Pancreas (tissue), 10 donors: ENCODE measurements around the gene PCDHGC4. TPM values are rescaled to one million over a fixed set of nuclear protein-coding genes. Genes with fewer than 3 reads are reported as not detected.

Experiments
- ATAC-seq, 4 donors: fragments of 200-7000 bp; cut with Tn5 transposase; one replicate each; pipeline versions ENCODE4 v1.8.0 to v1.9.1; 2020; ENCODE audit warnings: mild to moderate bottlenecking in 4 of 4, moderate library complexity in 4 of 4
- DNase-seq, 6 donors: peaks; one replicate each; pipeline ENCODE4 v3.0.0-alpha.2; 2020
- FAIRE-seq: peaks from 2 replicates; lab custom pipeline; 2012; peaks lifted over from hg19 to GRCh38; lab: Jason Lieb, UNC
- H3K27ac ChIP-seq, 4 donors: fragments of 200-600 bp; sonication (generic); 1 replicate in 3 of 4; 2 replicates in 1 of 4; pipeline versions ENCODE4 v1.5.0 to v1.8.0; 2020
- H3K27me3 ChIP-seq, 4 donors: fragments of 200-600 bp; one replicate each; pipeline ENCODE4 v1.8.0; 2021
- H3K36me3 ChIP-seq, 3 donors: fragments of 200-600 bp; sonication (generic) in 1 of 3; one replicate each; pipeline versions ENCODE4 v1.5.0 to v1.8.0; 2020 to 2021
- H3K4me1 ChIP-seq, 3 donors: fragments of 200-600 bp; one replicate each; pipeline ENCODE4 v1.8.0; 2021
- H3K4me3 ChIP-seq, 4 donors: fragments of 200-600 bp; sonication (generic) in 2 of 4; one replicate each; pipeline versions ENCODE4 v1.5.0 to v1.8.0; 2020 to 2021
- H3K9me3 ChIP-seq, 4 donors: fragments of 200-600 bp; one replicate each; pipeline ENCODE4 v1.8.0; 2021
- CTCF ChIP-seq, 4 donors: fragments of 200-600 bp; sonication (generic) in 3 of 4; IDR thresholded peaks; one replicate each; pipeline versions ENCODE4 v1.5.0 to v1.8.0; 2021; ENCODE audit warnings: antibody characterized with exemption in 4 of 4
- WGBS, 2 donors: extraction: QIAGEN DNeasy Blood & Tissue Kit; methylation state at CpG; one replicate each; pipeline ENCODE4 v1.1.7; 2013; 5-methylcytosine and 5-hydroxymethylcytosine counted together
- intact Hi-C, 3 donors: fragments of 100-400 bp; cut with DNase I; formaldehyde crosslinking; loops; one replicate each; pipeline versions ENCODE4 v1.11.1 to v1.14.2; 2022
- polyA plus RNA-seq, 2 donors: library from polyadenylated mRNA; stranded (reverse); fragments of 200-250 nt; gene quantifications; one replicate each; pipeline ENCODE4 v1.2.3, GENCODE V29; 2013
- total RNA-seq, 6 donors: library from RNA; stranded (reverse); fragmentation: NEBNext Ultra II Directional in 4 of 6; extraction: Animal tissue kit (Norgen Biotek cat#: 25700) in 4 of 6; gene quantifications; one replicate each; pipeline versions ENCODE4 v1.2.1 to v1.2.4, GENCODE V29; 2021 to 2023
- donor health status: healthy with polysubstance abuse.
- donor health status: DM: no; HTN: no; CAD: no; lungs with moderate emphysema.
- donor health status: DM: no; HTN: no; CAD: no.
- donor health status: control.
- donor health status: control.
- donor health status: Bipolar disorder and iron deficiency.
- donor health status: DM: yes; HTN: yes; CAD: no.
- donor health status: DM: no; HTN: no; CAD: no.
- donor health status: DM: no; HTN: no; CAD: no.
- donor health status: DM: yes; HTN: yes; CAD: no.

The PCDHGC4 gene
- total and polyA plus RNA-seq, 8 donors, result 0.35 to 1.4 (median 0.70) TPM

DNA sequence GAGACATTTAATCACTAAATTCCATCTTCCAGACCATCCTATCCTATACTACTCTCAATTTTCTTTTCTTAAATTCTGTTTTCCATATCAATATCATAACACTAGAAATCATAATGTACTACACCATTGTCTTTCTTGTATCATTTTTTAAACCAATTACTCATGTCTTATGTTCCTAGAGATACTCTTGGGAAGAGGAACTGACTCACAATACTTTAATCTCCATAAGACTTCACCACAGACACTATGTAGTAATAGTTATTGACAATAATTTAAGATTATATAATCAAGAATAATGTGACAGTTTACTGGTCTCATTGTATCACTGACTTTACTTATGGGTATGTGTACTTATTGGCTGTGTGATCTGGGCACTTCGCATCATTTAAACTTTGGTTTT, 47.9 kb downstream of the PCDHGC4 start:
- H3K27me3 ChIP-seq, result no peaks in the 10 kb centered on the region
- intact Hi-C loops, result no loop called here
- TF ChIP-seq CTCF (IDR thresholded peaks at IDR 0.05), result no peak
- WGBS, 2 donors, result 95 to 100% methylated on average over 1 of the region's 1 CpG
- H3K4me1 ChIP-seq, result peaks cover 16 to 18% (median 16%) of the 10 kb centered on the region in 3 donors
- DNase-seq, result no peak
- H3K27ac ChIP-seq, result no peak overlapping the region
- no peaks in the 10 kb centered on the region for H3K9me3 ChIP-seq
- no peak for ATAC-seq
- no peaks in the 10 kb centered on the region for H3K36me3 ChIP-seq
- no peak overlapping the region for H3K4me3 ChIP-seq
- no peak for FAIRE-seq

DNA sequence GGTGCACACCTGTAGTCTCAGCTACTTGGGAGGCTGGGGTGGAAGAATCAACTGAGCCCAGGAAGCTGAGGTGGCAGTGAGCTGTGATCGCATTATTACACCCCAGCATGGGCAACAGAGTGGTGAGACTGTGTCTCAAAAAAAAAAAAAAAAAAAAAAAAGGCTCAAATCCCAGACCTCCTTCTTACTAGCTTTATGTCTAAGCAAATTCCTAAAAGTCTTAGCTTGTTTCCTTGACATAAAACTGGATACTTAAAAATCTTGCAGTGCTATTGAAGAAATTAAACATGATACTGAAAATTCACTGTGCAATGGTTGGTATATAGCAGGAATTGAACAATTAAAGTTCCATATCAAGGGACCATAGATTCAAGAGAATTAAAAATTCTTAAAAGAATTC, 49.1 kb downstream of the PCDHGC4 start:
- no peak for TF ChIP-seq CTCF (IDR thresholded peaks at IDR 0.05)
- H3K9me3 ChIP-seq, result no peaks in the 10 kb centered on the region
- H3K27ac ChIP-seq, result no peak overlapping the region
- no peaks in the 10 kb centered on the region for H3K36me3 ChIP-seq
- peaks cover 4 to 8% (median 7%) of the 10 kb centered on the region in 3 donors for H3K4me1 ChIP-seq
- no peak overlapping the region for H3K4me3 ChIP-seq
- intact Hi-C loops, result no loop called here
- H3K27me3 ChIP-seq, result no peaks in the 10 kb centered on the region
- ATAC-seq (no peak), FAIRE-seq (no peak), DNase-seq (no peak)
- 100% methylated on average over 1 of the region's 1 CpG for WGBS, 2 donors

- no peak overlapping the region for H3K27ac ChIP-seq
- H3K36me3 ChIP-seq, result no peaks in the 10 kb centered on the region
- no peaks in the 10 kb centered on the region for H3K9me3 ChIP-seq
- FAIRE-seq, result no peak
- TF ChIP-seq CTCF (IDR thresholded peaks at IDR 0.05), result no peak
- intact Hi-C loops, result no loop called here
- peaks cover 0 to under 1% (median 0%) of the 10 kb centered on the region in 3 donors for H3K4me1 ChIP-seq
- no peak for DNase-seq
- no peak for ATAC-seq
- H3K4me3 ChIP-seq, result no peak overlapping the region
- WGBS, 2 donors, result 90 to 93% methylated on average over 4 of the region's 4 CpGs
- H3K27me3 ChIP-seq, result no peaks in the 10 kb centered on the region
Measured at GRCh38 chr5:141534492-141535213, 49.8 kb downstream of the PCDHGC4 start.

Other genes with a start within 250 kb of the PCDHGC4 start
- gene PCDHB15, start 239.6 kb upstream of the PCDHGC4 start, total RNA-seq, result 1 to 10 TPM; 1.7 to 2.6 (median 2.4) TPM
- 1 to 10 TPM; 1.8 to 2.8 TPM for gene PCDHB15, start 239.6 kb upstream of the PCDHGC4 start, polyA plus RNA-seq
- gene SLC25A2, start 181.0 kb upstream of the PCDHGC4 start, total RNA-seq, result under 1 TPM in 5 of 6 donors, not detected in 1; 0.14 to 0.69 (median 0.19) TPM
- gene SLC25A2, start 181.0 kb upstream of the PCDHGC4 start, polyA plus RNA-seq, result under 1 TPM in 1 of 2 donors, not detected in 1; 0.30 TPM
- 10 to 100 TPM; 17.7 to 40.2 (median 22.7) TPM for gene TAF7, start 164.2 kb upstream of the PCDHGC4 start, total RNA-seq
- gene TAF7, start 164.2 kb upstream of the PCDHGC4 start, polyA plus RNA-seq, result 10 to 100 TPM; 16.6 to 47.4 TPM
- gene PCDHGA1, start 154.5 kb upstream of the PCDHGC4 start, total RNA-seq, result under 1 TPM; 0.22 to 0.67 (median 0.40) TPM
- gene PCDHGA1, start 154.5 kb upstream of the PCDHGC4 start, polyA plus RNA-seq, result under 1 TPM; 0.19 to 0.33 TPM
- gene PCDHGA2, start 146.3 kb upstream of the PCDHGC4 start, total RNA-seq, result 1 to 10 TPM in 5 of 6 donors, under 1 TPM in 1; 0.75 to 2.1 (median 1.5) TPM
- gene PCDHGA2, start 146.3 kb upstream of the PCDHGC4 start, polyA plus RNA-seq, result under 1 TPM; 0.46 to 0.94 TPM
- 1 to 10 TPM in 5 of 6 donors, under 1 TPM in 1; 0.98 to 2.4 (median 1.7) TPM for gene PCDHGA3, start 141.2 kb upstream of the PCDHGC4 start, total RNA-seq
- gene PCDHGA3, start 141.2 kb upstream of the PCDHGC4 start, polyA plus RNA-seq, result under 1 TPM; 0.52 to 0.87 TPM
- gene PCDHGB1, start 134.9 kb upstream of the PCDHGC4 start, total RNA-seq, result 1 to 10 TPM; 1.5 to 3.2 (median 1.9) TPM
- 1 to 10 TPM in 1 of 2 donors, under 1 TPM in 1; 0.31 to 1.1 TPM for gene PCDHGB1, start 134.9 kb upstream of the PCDHGC4 start, polyA plus RNA-seq
- gene PCDHGA4, start 130.0 kb upstream of the PCDHGC4 start, total RNA-seq, result 1 to 10 TPM; 1.8 to 2.9 (median 2.2) TPM
- gene PCDHGA4, start 130.0 kb upstream of the PCDHGC4 start, polyA plus RNA-seq, result 1 to 10 TPM in 1 of 2 donors, under 1 TPM in 1; 0.61 to 1.0 TPM
- gene PCDHGB2, start 125.0 kb upstream of the PCDHGC4 start, total RNA-seq, result 1 to 10 TPM; 1.8 to 2.8 (median 2.2) TPM
- gene PCDHGB2, start 125.0 kb upstream of the PCDHGC4 start, polyA plus RNA-seq, result 1 to 10 TPM in 1 of 2 donors, under 1 TPM in 1; 0.63 to 1.1 TPM
- gene PCDHGA5, start 120.9 kb upstream of the PCDHGC4 start, total RNA-seq, result 1 to 10 TPM; 1.2 to 2.1 (median 1.6) TPM
- 1 to 10 TPM in 1 of 2 donors, under 1 TPM in 1; 0.40 to 1.1 TPM for gene PCDHGA5, start 120.9 kb upstream of the PCDHGC4 start, polyA plus RNA-seq
- gene PCDHGB3, start 114.8 kb upstream of the PCDHGC4 start, total RNA-seq, result 1 to 10 TPM; 1.7 to 3.0 (median 2.3) TPM
- gene PCDHGB3, start 114.8 kb upstream of the PCDHGC4 start, polyA plus RNA-seq, result under 1 TPM; 0.59 to 0.99 TPM
- 1 to 10 TPM; 1.4 to 3.1 (median 2.0) TPM for gene PCDHGA6, start 111.1 kb upstream of the PCDHGC4 start, total RNA-seq
- 1 to 10 TPM; 1.1 to 1.4 TPM for gene PCDHGA6, start 111.1 kb upstream of the PCDHGC4 start, polyA plus RNA-seq
- 1 to 10 TPM; 1.2 to 2.0 (median 1.7) TPM for gene PCDHGA7, start 102.3 kb upstream of the PCDHGC4 start, total RNA-seq
- 1 to 10 TPM in 1 of 2 donors, under 1 TPM in 1; 0.92 to 1.3 TPM for gene PCDHGA7, start 102.3 kb upstream of the PCDHGC4 start, polyA plus RNA-seq
- gene PCDHGB4, start 97.3 kb upstream of the PCDHGC4 start, total RNA-seq, result 1 to 10 TPM; 1.5 to 3.1 (median 1.9) TPM
- under 1 TPM; 0.56 to 0.65 TPM for gene PCDHGB4, start 97.3 kb upstream of the PCDHGC4 start, polyA plus RNA-seq
- 1 to 10 TPM in 2 of 6 donors, under 1 TPM in 4; 0.72 to 1.1 (median 0.91) TPM for gene PCDHGA8, start 92.4 kb upstream of the PCDHGC4 start, total RNA-seq
- gene PCDHGA8, start 92.4 kb upstream of the PCDHGC4 start, polyA plus RNA-seq, result under 1 TPM; 0.12 to 0.49 TPM
- gene PCDHGB5, start 87.1 kb upstream of the PCDHGC4 start, total RNA-seq, result 1 to 10 TPM; 4.0 to 7.9 (median 5.4) TPM
- gene PCDHGB5, start 87.1 kb upstream of the PCDHGC4 start, polyA plus RNA-seq, result 1 to 10 TPM; 1.1 to 1.4 TPM
- gene PCDHGA9, start 82.3 kb upstream of the PCDHGC4 start, total RNA-seq, result 1 to 10 TPM; 1.4 to 3.0 (median 2.3) TPM
- 1 to 10 TPM in 1 of 2 donors, under 1 TPM in 1; 0.31 to 1.3 TPM for gene PCDHGA9, start 82.3 kb upstream of the PCDHGC4 start, polyA plus RNA-seq
- gene PCDHGB6, start 77.0 kb upstream of the PCDHGC4 start, total RNA-seq, result 1 to 10 TPM; 1.7 to 4.0 (median 2.6) TPM
- gene PCDHGB6, start 77.0 kb upstream of the PCDHGC4 start, polyA plus RNA-seq, result 1 to 10 TPM in 1 of 2 donors, under 1 TPM in 1; 0.63 to 1.1 TPM
- gene PCDHGA10, start 72.0 kb upstream of the PCDHGC4 start, total RNA-seq, result 1 to 10 TPM; 1.2 to 3.1 (median 2.1) TPM
- under 1 TPM; 0.26 to 0.95 TPM for gene PCDHGA10, start 72.0 kb upstream of the PCDHGC4 start, polyA plus RNA-seq
- gene PCDHGB7, start 67.4 kb upstream of the PCDHGC4 start, total RNA-seq, result 1 to 10 TPM; 3.3 to 5.6 (median 3.9) TPM
- gene PCDHGB7, start 67.4 kb upstream of the PCDHGC4 start, polyA plus RNA-seq, result 1 to 10 TPM; 1.0 to 1.1 TPM
- 1 to 10 TPM; 1.2 to 2.6 (median 1.6) TPM for gene PCDHGA11, start 64.0 kb upstream of the PCDHGC4 start, total RNA-seq
- gene PCDHGA11, start 64.0 kb upstream of the PCDHGC4 start, polyA plus RNA-seq, result under 1 TPM; 0.23 to 0.99 TPM
- gene PCDHGA12, start 54.5 kb upstream of the PCDHGC4 start, total RNA-seq, result 1 to 10 TPM; 1.2 to 2.3 (median 1.6) TPM
- gene PCDHGA12, start 54.5 kb upstream of the PCDHGC4 start, polyA plus RNA-seq, result 1 to 10 TPM in 1 of 2 donors, under 1 TPM in 1; 0.33 to 1.2 TPM
- 10 to 100 TPM in 5 of 6 donors, 1 to 10 TPM in 1; 9.1 to 25.3 (median 16.7) TPM for gene PCDHGC3, start 9.1 kb upstream of the PCDHGC4 start, total RNA-seq
- gene PCDHGC3, start 9.1 kb upstream of the PCDHGC4 start, polyA plus RNA-seq, result 10 to 100 TPM; 20.0 to 23.1 TPM
- under 1 TPM; 0.17 to 0.98 (median 0.76) TPM for gene PCDHGC5, start 4.1 kb downstream of the PCDHGC4 start, total RNA-seq
- under 1 TPM; 0.09 to 0.61 TPM for gene PCDHGC5, start 4.1 kb downstream of the PCDHGC4 start, polyA plus RNA-seq
- 10 to 100 TPM; 41.1 to 72.7 (median 61.0) TPM for gene DIAPH1, start 134.0 kb downstream of the PCDHGC4 start, total RNA-seq
- gene DIAPH1, start 134.0 kb downstream of the PCDHGC4 start, polyA plus RNA-seq, result 10 to 100 TPM; 28.9 to 41.2 TPM
- 10 to 100 TPM; 17.8 to 28.5 (median 26.0) TPM for gene HDAC3, start 151.8 kb downstream of the PCDHGC4 start, total RNA-seq
- 10 to 100 TPM; 30.5 to 68.9 TPM for gene HDAC3, start 151.8 kb downstream of the PCDHGC4 start, polyA plus RNA-seq
- gene RELL2, start 152.0 kb downstream of the PCDHGC4 start, total RNA-seq, result 1 to 10 TPM in 3 of 6 donors, under 1 TPM in 3; 0.67 to 2.2 (median 1.1) TPM
- gene RELL2, start 152.0 kb downstream of the PCDHGC4 start, polyA plus RNA-seq, result 1 to 10 TPM; 7.1 to 9.0 TPM
- gene FCHSD1, start 166.4 kb downstream of the PCDHGC4 start, total RNA-seq, result 10 to 100 TPM in 1 of 6 donors, 1 to 10 TPM in 5; 4.8 to 18.3 (median 7.7) TPM
- gene FCHSD1, start 166.4 kb downstream of the PCDHGC4 start, polyA plus RNA-seq, result 10 to 100 TPM; 20.0 to 22.4 TPM
- gene ARAP3, start 197.2 kb downstream of the PCDHGC4 start, total RNA-seq, result 1 to 10 TPM; 1.2 to 4.9 (median 1.8) TPM
- 10 to 100 TPM in 1 of 2 donors, 1 to 10 TPM in 1; 6.2 to 11.9 TPM for gene ARAP3, start 197.2 kb downstream of the PCDHGC4 start, polyA plus RNA-seq